NCI-H1092 treated with DMSO at 0.1 percent for 48 hours (cell line): Measurements from ENCODE around the gene WFDC1.

Experiments
- DNase-seq: peaks from one replicate; lab custom pipeline; 2025; lab: John Stamatoyannopoulos, UW

WFDC1 gene

GRCh38 chr16:84302111-84302954 lies 7.7 kb downstream of the WFDC1 start:
- DNase-seq: no peak

- no peak for DNase-seq
Observed at GRCh38 chr16:84303023-84303422, 8.3 kb downstream of the WFDC1 start.

- DNase-seq: no peak
Observed at GRCh38 chr16:84303516-84303915, 8.8 kb downstream of the WFDC1 start.

- DNase-seq: no peak
Observed at GRCh38 chr16:84306564-84306963, 11.9 kb downstream of the WFDC1 start.

GRCh38 chr16:84307209-84307954 lies 12.7 kb downstream of the WFDC1 start:
- no peak for DNase-seq

- no peak for DNase-seq
Observed at GRCh38 chr16:84308120-84308519, 13.4 kb downstream of the WFDC1 start.

GRCh38 chr16:84310642-84311041 lies 16.0 kb downstream of the WFDC1 start:
- DNase-seq: no peak

GRCh38 chr16:84312783-84313382 lies 18.2 kb downstream of the WFDC1 start:
- peak; percentile 28 for DNase-seq

- DNase-seq: no peak
Observed at GRCh38 chr16:84313921-84314320, 19.2 kb downstream of the WFDC1 start.

- no peak for DNase-seq
Observed at GRCh38 chr16:84314373-84314772, 19.7 kb downstream of the WFDC1 start.

GRCh38 chr16:84314814-84315213 lies 20.1 kb downstream of the WFDC1 start:
- no peak for DNase-seq

GRCh38 chr16:84315422-84315821 lies 20.7 kb downstream of the WFDC1 start:
- no peak for DNase-seq

GRCh38 chr16:84318091-84318975 lies 23.7 kb downstream of the WFDC1 start:
- no peak for DNase-seq

GRCh38 chr16:84319146-84319760 lies 24.6 kb downstream of the WFDC1 start:
- DNase-seq: no peak

GRCh38 chr16:84320511-84320910 lies 25.8 kb downstream of the WFDC1 start:
- DNase-seq: no peak

GRCh38 chr16:84321932-84322331 lies 27.3 kb downstream of the WFDC1 start:
- no peak for DNase-seq

GRCh38 chr16:84322749-84323148 lies 28.1 kb downstream of the WFDC1 start:
- no peak for DNase-seq

GRCh38 chr16:84323606-84324005 lies 28.9 kb downstream of the WFDC1 start:
- DNase-seq: no peak

GRCh38 chr16:84324434-84325262 lies 30.0 kb downstream of the WFDC1 start:
- DNase-seq: no peak

- no peak for DNase-seq
Observed at GRCh38 chr16:84326545-84326944, 31.9 kb downstream of the WFDC1 start.
